WTC11 (cell line): Measurements from ENCODE around the gene ADAMTS8. TPM values are rescaled to one million over a fixed set of nuclear protein-coding genes. Genes with fewer than 3 reads are reported as not detected.

Experiments
- ATAC-seq: fragments of 200-7000 bp; cut with Tn5 transposase; 2 replicates; pipeline ENCODE4 v1.10.0; 2021; ENCODE audit warnings: mild to moderate bottlenecking, moderate library complexity
- CTCF ChIA-PET: fragments of 300-600 bp; sonication (Branson Sonifier 250); formaldehyde crosslinking; loops from one replicate; lab custom pipeline; 2021; ENCODE audit warnings: antibody characterized with exemption; lab: Charles Lee
- POLR2A ChIA-PET: fragments of 350-600 bp; sonication (Branson Sonifier 250); formaldehyde crosslinking; loops from one replicate; lab custom pipeline; 2021; ENCODE audit warnings: antibody characterized with exemption; lab: Charles Lee
- DNase-seq: peaks from one replicate; pipeline ENCODE4 v3.0.0; 2021; ENCODE audit warnings: low spot score
- H3K27ac Mint-ChIP-seq: 2 replicates; pipeline ENCODE4 v1.8.0; 2021; ENCODE audit warnings: mixed read lengths
- H3K27me3 Mint-ChIP-seq: 2 replicates; pipeline ENCODE4 v1.8.0; 2021; ENCODE audit warnings: low read depth, mild to moderate bottlenecking, moderate library complexity, mixed read lengths
- H3K36me3 Mint-ChIP-seq: 2 replicates; pipeline ENCODE4 v1.8.0; 2021; ENCODE audit warnings: mixed read lengths
- H3K4me1 Mint-ChIP-seq: 2 replicates; pipeline ENCODE4 v1.8.0; 2022; ENCODE audit warnings: mixed read lengths
- H3K4me3 Mint-ChIP-seq: 2 replicates; pipeline ENCODE4 v1.8.0; 2021; ENCODE audit warnings: mild to moderate bottlenecking, moderate library complexity, mixed read lengths
- H3K9me3 Mint-ChIP-seq: 2 replicates; pipeline ENCODE4 v1.8.0; 2021; ENCODE audit warnings: mixed read lengths
- AFF4 ChIP-seq: sonication (generic); formaldehyde crosslinking; IDR thresholded peaks from 2 replicates; pipeline ENCODE4 v1.8.1; 2023; ENCODE audit warnings: mild to moderate bottlenecking, missing genetic modification reagents, borderline replicate concordance
- AR ChIP-seq: fragments of 250-450 bp; sonication (Bioruptor Pico); IDR thresholded peaks from 2 replicates; pipeline ENCODE4 v1.9.0; 2021; ENCODE audit warnings: mild to moderate bottlenecking
- ATF1 ChIP-seq: sonication (generic); formaldehyde crosslinking; IDR thresholded peaks from 2 replicates; pipeline ENCODE4 v1.8.1; 2023; ENCODE audit warnings: mild to moderate bottlenecking, moderate library complexity, missing genetic modification reagents
- CBFB ChIP-seq: sonication (generic); formaldehyde crosslinking; IDR thresholded peaks from 2 replicates; pipeline ENCODE4 v1.8.1; 2022; ENCODE audit warnings: mild to moderate bottlenecking, low read depth, missing genetic modification reagents
- ESRRA ChIP-seq: sonication (generic); formaldehyde crosslinking; IDR thresholded peaks from 2 replicates; pipeline ENCODE4 v1.8.1; 2022; ENCODE audit warnings: mild to moderate bottlenecking, missing genetic modification reagents, borderline replicate concordance
- IRF2 ChIP-seq: sonication (generic); formaldehyde crosslinking; IDR thresholded peaks from 2 replicates; pipeline ENCODE4 v1.8.0; 2022; ENCODE audit warnings: low read depth, missing genetic modification reagents, borderline replicate concordance
- JUN ChIP-seq: sonication (generic); formaldehyde crosslinking; IDR thresholded peaks from 2 replicates; pipeline ENCODE4 v1.8.0; 2023; ENCODE audit warnings: mild to moderate bottlenecking, missing genetic modification reagents
- NFATC4 ChIP-seq: fragments of 250-450 bp; sonication (Bioruptor Pico); IDR thresholded peaks from 2 replicates; pipeline ENCODE4 v1.9.0; 2021; ENCODE audit warnings: mild to moderate bottlenecking
- NFYB ChIP-seq: sonication (generic); formaldehyde crosslinking; conservative IDR thresholded peaks from 2 replicates; pipeline ENCODE4 v1.8.0; 2022; ENCODE audit warnings: low read depth, missing genetic modification reagents
- NR2C2 ChIP-seq: sonication (generic); formaldehyde crosslinking; IDR thresholded peaks from 2 replicates; pipeline ENCODE4 v1.8.0; 2022; ENCODE audit warnings: mild to moderate bottlenecking, missing genetic modification reagents
- PREB ChIP-seq: sonication (generic); formaldehyde crosslinking; IDR thresholded peaks from 2 replicates; pipeline ENCODE4 v1.8.1; 2022; ENCODE audit warnings: mild to moderate bottlenecking, missing genetic modification reagents, moderate library complexity, borderline replicate concordance
- SOX15 ChIP-seq: fragments of 250-450 bp; sonication (Bioruptor Pico); IDR thresholded peaks from 2 replicates; pipeline ENCODE4 v1.9.0; 2021; ENCODE audit warnings: mild to moderate bottlenecking
- TEAD4 ChIP-seq: sonication (generic); formaldehyde crosslinking; IDR thresholded peaks from 2 replicates; pipeline ENCODE4 v1.8.0; 2022; ENCODE audit warnings: mild to moderate bottlenecking, missing genetic modification reagents
- ZBTB21 ChIP-seq: sonication (generic); formaldehyde crosslinking; IDR thresholded peaks from 2 replicates; pipeline ENCODE4 v1.8.1; 2023; ENCODE audit warnings: mild to moderate bottlenecking, missing genetic modification reagents, borderline replicate concordance
- ZMAT4 ChIP-seq: fragments of 250-450 bp; sonication (Bioruptor Pico); IDR thresholded peaks from 2 replicates; pipeline ENCODE4 v1.9.0; 2021; ENCODE audit warnings: mild to moderate bottlenecking
- ZNF138 ChIP-seq: sonication (generic); formaldehyde crosslinking; conservative IDR thresholded peaks from 2 replicates; pipeline ENCODE4 v1.8.1; 2022; ENCODE audit warnings: mild to moderate bottlenecking, moderate library complexity, missing genetic modification reagents
- ZNF416 ChIP-seq: fragments of 250-450 bp; sonication (Bioruptor Pico); IDR thresholded peaks from 2 replicates; pipeline ENCODE4 v1.9.0; 2021; ENCODE audit warnings: mild to moderate bottlenecking, inconsistent platforms
- ZNF425 ChIP-seq: fragments of 250-450 bp; sonication (Bioruptor Pico); conservative IDR thresholded peaks from 2 replicates; pipeline ENCODE4 v1.9.0; 2021; ENCODE audit warnings: mild to moderate bottlenecking
- total RNA-seq: library from RNA; stranded (reverse); gene quantifications from 3 replicates; pipeline ENCODE4 v1.2.3, GENCODE V29; 2021
- TF ChIP-seq, protein P1 (sequence below): sonication (generic); formaldehyde crosslinking; IDR thresholded peaks from 2 replicates; pipeline ENCODE4 v1.8.1; 2023; ENCODE audit warnings: mild to moderate bottlenecking, missing genetic modification reagents, moderate library complexity
- TF ChIP-seq, protein P2 (sequence below): sonication (generic); formaldehyde crosslinking; IDR thresholded peaks from 2 replicates; pipeline ENCODE4 v1.8.0; 2023; ENCODE audit warnings: missing genetic modification reagents

ADAMTS8 gene
- total RNA-seq, 1 experiment from 2014 or later, result 9.9 TPM

- TF ChIP-seq ZNF425 (CRISPR knock-in tag) (no peak), NFATC4 (CRISPR knock-in tag) (no peak), ZBTB21 (CRISPR knock-in tag) (no peak)
Measured at GRCh38 chr11:130408401-130408890, 20.0 kb downstream of the ADAMTS8 start (continued).

GRCh38 chr11:130407978-130408377 is 20.4 kb downstream of the ADAMTS8 start:
- peaks cover 4% of the 10 kb centered on the region for H3K27me3 Mint-ChIP-seq
- DNase-seq, result no peak
- peaks cover 53% of the 10 kb centered on the region for H3K4me1 Mint-ChIP-seq
- peaks cover 9% of the 10 kb centered on the region for H3K36me3 Mint-ChIP-seq
- no peak overlapping the region for H3K4me3 Mint-ChIP-seq
- H3K27ac Mint-ChIP-seq, result no peak overlapping the region
- ATAC-seq, result no peak
- POLR2A ChIA-PET, result no interaction called here
- TF ChIP-seq AR, result no peak
- no peak for TF ChIP-seq ZNF425 (CRISPR knock-in tag)
- TF ChIP-seq ZMAT4 (CRISPR knock-in tag), result no peak
- TF ChIP-seq SOX15 (CRISPR knock-in tag), result no peak
- no peak for TF ChIP-seq CBFB (CRISPR knock-in tag)
- no peak for TF ChIP-seq AFF4 (CRISPR knock-in tag)
- no peak for TF ChIP-seq PREB
- TF ChIP-seq NR2C2 (CRISPR knock-in tag), result no peak
- no peak for TF ChIP-seq JUN (CRISPR knock-in tag)
- TF ChIP-seq TEAD4 (CRISPR knock-in tag), result no peak
- no peak for TF ChIP-seq IRF2 (CRISPR knock-in tag)
- no peak for TF ChIP-seq ZNF416 (CRISPR knock-in tag)
- TF ChIP-seq NFYB, result no peak
- TF ChIP-seq, protein P1, sequence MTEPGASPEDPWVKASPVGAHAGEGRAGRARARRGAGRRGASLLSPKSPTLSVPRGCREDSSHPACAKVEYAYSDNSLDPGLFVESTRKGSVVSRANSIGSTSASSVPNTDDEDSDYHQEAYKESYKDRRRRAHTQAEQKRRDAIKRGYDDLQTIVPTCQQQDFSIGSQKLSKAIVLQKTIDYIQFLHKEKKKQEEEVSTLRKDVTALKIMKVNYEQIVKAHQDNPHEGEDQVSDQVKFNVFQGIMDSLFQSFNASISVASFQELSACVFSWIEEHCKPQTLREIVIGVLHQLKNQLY, result no peak
- TF ChIP-seq, protein P2, sequence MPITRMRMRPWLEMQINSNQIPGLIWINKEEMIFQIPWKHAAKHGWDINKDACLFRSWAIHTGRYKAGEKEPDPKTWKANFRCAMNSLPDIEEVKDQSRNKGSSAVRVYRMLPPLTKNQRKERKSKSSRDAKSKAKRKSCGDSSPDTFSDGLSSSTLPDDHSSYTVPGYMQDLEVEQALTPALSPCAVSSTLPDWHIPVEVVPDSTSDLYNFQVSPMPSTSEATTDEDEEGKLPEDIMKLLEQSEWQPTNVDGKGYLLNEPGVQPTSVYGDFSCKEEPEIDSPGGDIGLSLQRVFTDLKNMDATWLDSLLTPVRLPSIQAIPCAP, result no peak
- no peak for TF ChIP-seq ATF1 (CRISPR knock-in tag)
- TF ChIP-seq ZNF138 (CRISPR knock-in tag), result no peak
- TF ChIP-seq ESRRA (CRISPR knock-in tag), result no peak
- TF ChIP-seq, all 79 proteins: peak for 0
- CTCF ChIA-PET, result interaction anchor here (0.8 to 2.7 kb wide), 2 partner anchors 23 to 195 kb away, joined by 3 to 9 read pairs; no protein-coding TSS in a partner anchor
- no peaks in the 10 kb centered on the region for H3K9me3 Mint-ChIP-seq
